Psoas muscle (tissue), 8 donors: ENCODE measurements around the gene CCND3. TPM values are rescaled to one million over a fixed set of nuclear protein-coding genes. Genes with fewer than 3 reads are reported as not detected.
A peak's percentile ranks its signal among the peaks of the same experiment; 100 is the strongest.

Source experiments
- ATAC-seq, 4 donors: fragments of 200-7000 bp; cut with Tn5 transposase; one replicate each; pipeline ENCODE4 v1.9.1; 2020; ENCODE audit warnings: moderate library complexity in 3 of 4, mild to moderate bottlenecking in 2 of 4
- DNase-seq, 2 donors: peaks; one replicate each; pipeline ENCODE4 v3.0.0-alpha.2; 2020
- H3K27ac ChIP-seq: fragments of 200-600 bp; one replicate; pipeline ENCODE4 v1.8.0; 2022
- H3K27me3 ChIP-seq, 3 donors: fragments of 200-600 bp in 1 of 3; one replicate each; pipeline versions ENCODE4 v1.6.1 to v1.8.0; 2013 to 2022; ENCODE audit warnings: low read length in 2 of 3, mild to moderate bottlenecking in 2 of 3, moderate library complexity in 1 of 3; ENCODE audit not compliant: insufficient read depth in 3 of 3
- H3K36me3 ChIP-seq, 2 donors: fragments of 200-600 bp in 1 of 2; one replicate each; pipeline versions ENCODE4 v1.6.1 to v1.8.0; 2013 to 2022; ENCODE audit warnings: low read depth in 1 of 2, mild to moderate bottlenecking in 1 of 2, moderate library complexity in 1 of 2; ENCODE audit not compliant: insufficient read depth in 1 of 2
- H3K4me1 ChIP-seq: fragments of 200-600 bp; one replicate; pipeline ENCODE4 v1.8.0; 2022
- H3K4me3 ChIP-seq: fragments of 200-600 bp; one replicate; pipeline ENCODE4 v1.8.0; 2022; ENCODE audit warnings: mild to moderate bottlenecking
- H3K9me3 ChIP-seq: fragments of 200-600 bp; one replicate; pipeline ENCODE4 v1.8.0; 2022
- CTCF ChIP-seq: fragments of 200-600 bp; IDR thresholded peaks from one replicate; pipeline ENCODE4 v1.8.0; 2022; ENCODE audit warnings: antibody characterized with exemption
- WGBS, 3 donors: extraction: QIAGEN DNeasy Blood & Tissue Kit; methylation state at CpG; one replicate each; pipeline versions ENCODE4 v1.1.6 to v1.1.7; 2013; 5-methylcytosine and 5-hydroxymethylcytosine counted together
- intact Hi-C, 2 donors: fragments of 100-400 bp; cut with DNase I; formaldehyde crosslinking; loops; one replicate each; pipeline versions ENCODE4 v1.11.0 to v1.14.2; 2022
- long read RNA-seq, 2 donors: library from polyadenylated mRNA; unstranded; transcript quantifications; one replicate each; pipeline ENCODE4 v2.0.0, GENCODE V29; 2021
- polyA plus RNA-seq, 3 donors: library from polyadenylated mRNA; stranded (reverse); fragments of 200-250 nt; gene quantifications; one replicate each; pipeline ENCODE4 v1.2.3, GENCODE V29; 2013
- total RNA-seq, 4 donors: library from RNA; stranded (reverse); fragmentation: NEBNext Ultra II Directional in 2 of 4; extraction: Animal tissue kit (Norgen Biotek cat#: 25700) in 2 of 4; gene quantifications; one replicate each; pipeline versions ENCODE4 v1.2.1 to v1.2.4, GENCODE V29; 2021 to 2023
- donor health status: healthy with polysubstance abuse.
- donor health status: DM: no; HTN: no; CAD: no; lungs with moderate emphysema.
- donor health status: Bipolar disorder and iron deficiency.
- donor health status: healthy.
- donor health status: DM: yes; HTN: yes; CAD: no.
- donor health status: DM: no; HTN: no; CAD: no.
- donor health status: DM: no; HTN: no; CAD: no.
- donor health status: DM: yes; HTN: yes; CAD: no.

CCND3 gene
- total RNA-seq (10 to 100 TPM in 3 of 4 donors, 1 to 10 TPM in 1; 9.2 to 19.9 (median 16.7) TPM), polyA plus RNA-seq (10 to 100 TPM; 20.3 to 29.1 (median 20.5) TPM)
- long read RNA-seq, donor 1, transcript CCND3-203 (5 exons, 2,085 nt) = major isoform, 10 of 14 reads
- long read RNA-seq, donor 1, partial matches to known transcripts = 2 of 14 reads
- long read RNA-seq, donor 1, other reads (novel, unspliced or antisense) = 1 of 14 reads
- long read RNA-seq, donor 2, transcript CCND3-202 (5 exons, 2,133 nt) = minor isoform, 6 of 40 reads
- long read RNA-seq, donor 2, transcript CCND3-203 (5 exons, 2,085 nt) = major isoform, 21 of 40 reads
- long read RNA-seq, donor 2, partial matches to known transcripts = 4 of 40 reads
- long read RNA-seq, donor 2, other reads (novel, unspliced or antisense) = 4 of 40 reads

- DNase-seq = peak; percentile 96
- intact Hi-C loops = loop anchor here in 1 of 2 donors (5.0 kb wide), 1 partner anchor 1036 kb away; the partner anchor contains the start of gene PEX6
- peaks cover 22% of the 10 kb centered on the region for H3K4me1 ChIP-seq
- H3K9me3 ChIP-seq = no peaks in the 10 kb centered on the region
- WGBS, 3 donors = 0 to 1% (median 0%) methylated on average over 44 to 87 of the region's 87 CpGs
- H3K27me3 ChIP-seq = no peaks in the 10 kb centered on the region
- no peak for TF ChIP-seq CTCF
- peak within 1 kb of the TSS; percentile 97 for H3K4me3 ChIP-seq
- H3K27ac ChIP-seq = peak within 1 kb of the TSS; percentile 66
- ATAC-seq = peak; percentile 97 to 98 (median 98)
- H3K36me3 ChIP-seq = no peaks in the 10 kb centered on the region
Measured at GRCh38 chr6:41941280-41942066, at the start of gene CCND3. CCND3 (minus strand) TSS chr6:41941808; CDS start chr6:41941649, 159 bp downstream.

- H3K4me3 ChIP-seq = no peak overlapping the region
- TF ChIP-seq CTCF = no peak
- DNase-seq (no peak), ATAC-seq (no peak)
- no peaks in the 10 kb centered on the region for H3K27me3 ChIP-seq
- no peaks in the 10 kb centered on the region for H3K4me1 ChIP-seq
- WGBS, 3 donors = 92 to 98% (median 94%) methylated on average over 2 of the region's 2 CpGs
- no peak overlapping the region for H3K27ac ChIP-seq
- no peaks in the 10 kb centered on the region for H3K9me3 ChIP-seq
- no peaks in the 10 kb centered on the region for H3K36me3 ChIP-seq
- intact Hi-C loops = no loop called here
Measured at GRCh38 chr6:41986339-41986738, 44.7 kb upstream of the CCND3 start.

- Histone ChIP-seq H3K9me3 (peaks cover 3% of the 10 kb centered on the region), H3K4me3 (no peak overlapping the region), H3K27me3 (no peaks in the 10 kb centered on the region), H3K27ac (no peak overlapping the region), H3K4me1 (no peaks in the 10 kb centered on the region), H3K36me3 (no peaks in the 10 kb centered on the region)
- 49 to 57% (median 57%) methylated on average over 4 of the region's 4 CpGs for WGBS, 3 donors
- intact Hi-C loops = no loop called here
- no peak for TF ChIP-seq CTCF
- DNase-seq (no peak), ATAC-seq (no peak)
Measured at GRCh38 chr6:41984623-41985022, 43.0 kb upstream of the CCND3 start.

- intact Hi-C loops = no loop called here
Measured at GRCh38 chr6:41976794-41977484, 35.3 kb upstream of the CCND3 start.

More at GRCh38 chr6:41976794-41977484, 35.3 kb upstream of the CCND3 start:
- Histone ChIP-seq H3K4me1 (no peaks in the 10 kb centered on the region), H3K9me3 (peaks cover 3% of the 10 kb centered on the region), H3K27me3 (no peaks in the 10 kb centered on the region), H3K27ac (no peak overlapping the region), H3K36me3 (no peaks in the 10 kb centered on the region), H3K4me3 (no peak overlapping the region)
- no peak for TF ChIP-seq CTCF
- no peak for ATAC-seq
- no peak for DNase-seq
- 65 to 71% (median 68%) methylated on average over 9 of the region's 9 CpGs for WGBS, 3 donors
